ENCODE measurements around the gene ITPK1.

Gene ITPK1

DNA sequence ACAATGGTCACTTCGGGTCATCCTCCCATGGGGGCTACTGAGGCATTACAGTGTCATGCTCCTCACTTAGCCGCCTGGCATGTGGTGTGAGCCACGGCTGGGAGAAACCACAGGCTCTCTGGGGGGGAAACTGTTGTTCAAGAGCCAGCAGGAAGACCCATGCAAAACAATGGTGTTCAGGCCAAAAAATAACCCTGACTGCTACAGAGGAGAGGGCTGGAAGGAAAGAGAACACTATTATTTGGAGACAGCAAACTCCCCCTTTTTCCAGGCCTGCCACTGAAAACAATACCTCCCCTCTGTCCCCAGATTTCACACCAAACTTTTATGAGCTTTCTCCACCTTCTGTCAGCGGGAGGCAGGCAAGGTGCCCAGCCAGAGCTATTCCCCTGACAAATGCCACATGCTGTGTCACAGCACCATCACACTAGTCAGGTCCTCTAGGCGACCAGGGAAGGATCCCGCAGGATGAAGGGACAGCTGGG, 109.1 kb downstream of the ITPK1 start:
- DNase-seq, result no peak

- DNase-seq, result no peak
Measured at GRCh38 chr14:93005838-93006237, 109.9 kb downstream of the ITPK1 start.

DNA sequence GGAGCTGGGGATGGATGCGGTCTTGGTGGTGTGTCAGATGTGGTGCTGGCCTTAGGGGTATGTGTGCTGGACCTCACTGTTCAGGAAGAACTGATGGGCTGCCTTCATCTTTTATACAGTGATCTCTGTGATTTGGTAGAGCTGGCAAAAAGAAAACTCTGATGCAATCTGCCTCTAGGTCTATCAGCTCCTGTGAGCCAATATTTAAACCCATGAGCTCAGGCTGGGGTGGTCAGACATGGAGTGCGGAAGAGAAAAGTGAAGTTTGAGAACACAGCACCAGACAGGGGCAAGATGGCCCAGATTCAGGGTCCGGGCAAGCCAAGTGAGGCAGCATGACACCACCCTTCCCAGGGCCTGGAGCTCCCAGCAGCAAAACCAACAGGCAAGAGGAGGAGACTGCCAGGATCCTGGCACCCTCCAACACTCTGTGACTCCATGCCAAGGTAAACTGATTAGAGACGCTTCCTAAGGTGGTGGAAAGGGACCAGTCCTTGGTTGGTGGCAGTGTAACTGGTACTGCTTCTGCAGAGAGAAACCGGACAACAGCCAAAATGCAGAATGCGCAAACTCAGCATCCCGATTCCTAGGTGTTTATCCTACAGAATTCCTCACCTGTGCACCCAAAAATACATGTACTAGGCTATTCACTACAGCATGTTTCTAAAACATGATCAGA, 110.5 kb downstream of the ITPK1 start:
- no peak for DNase-seq

GRCh38 chr14:93004699-93005082, 111.0 kb downstream of the ITPK1 start:
- no peak for DNase-seq

- no peak for DNase-seq
Measured at GRCh38 chr14:93003945-93004698, 111.6 kb downstream of the ITPK1 start.

GRCh38 chr14:93002851-93003298, 112.8 kb downstream of the ITPK1 start:
- DNase-seq, result no peak

GRCh38 chr14:93002049-93002448, 113.7 kb downstream of the ITPK1 start:
- DNase-seq, result no peak

DNA sequence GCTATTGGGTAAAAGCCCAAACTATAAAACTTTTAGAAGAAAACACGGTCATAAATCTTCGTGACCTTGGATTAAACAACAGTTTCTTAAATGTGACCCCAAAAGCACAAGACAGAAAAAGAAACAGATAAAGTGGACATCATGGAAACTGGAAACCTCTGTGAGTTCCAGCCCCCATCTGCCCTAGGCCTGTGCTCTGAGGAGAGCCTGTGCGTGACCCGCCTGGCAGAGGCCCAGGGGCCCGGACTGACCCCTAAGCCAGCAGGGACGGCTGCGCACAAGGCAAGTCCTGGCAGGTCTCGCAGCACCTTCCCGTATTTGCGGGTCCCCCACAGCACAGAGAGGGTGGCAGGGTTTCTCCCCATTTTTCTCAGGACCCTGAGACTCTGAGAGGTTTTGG, 116.8 kb downstream of the ITPK1 start:
- DNase-seq, result no peak

DNA sequence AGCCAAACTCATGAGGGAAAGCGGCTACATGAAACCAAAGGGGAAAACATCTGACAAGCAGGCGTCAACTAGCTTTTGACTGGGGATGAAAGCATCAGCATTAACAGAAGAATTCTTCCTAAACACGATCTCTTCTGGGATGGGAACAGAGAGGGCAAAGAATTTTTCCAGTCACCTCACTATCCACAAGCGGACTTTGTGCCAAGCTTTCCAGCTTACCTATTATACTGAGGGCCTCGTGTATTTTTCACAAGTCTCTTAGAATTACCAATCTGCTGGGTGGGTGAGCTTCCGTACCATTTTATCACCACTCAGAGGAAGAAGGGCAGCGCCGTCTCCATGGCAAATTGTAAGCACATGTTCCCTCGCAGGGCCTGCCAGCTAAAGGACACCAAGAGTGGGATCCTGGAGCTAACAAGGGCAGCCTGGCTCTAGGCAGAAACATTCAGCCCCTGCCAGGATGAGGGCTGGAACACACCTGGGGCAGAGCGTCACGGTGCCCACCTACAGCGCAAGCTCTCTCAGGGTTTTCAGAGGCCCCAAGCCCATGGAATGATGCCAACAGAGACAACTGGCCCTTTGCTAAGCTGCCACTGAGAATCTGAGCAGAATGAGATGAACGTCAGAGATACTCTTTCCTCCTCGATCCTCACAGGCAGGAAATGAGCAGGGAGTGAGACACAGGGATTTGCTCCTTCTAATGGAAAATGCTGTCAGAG, 118.2 kb downstream of the ITPK1 start:
- no peak for DNase-seq

DNA sequence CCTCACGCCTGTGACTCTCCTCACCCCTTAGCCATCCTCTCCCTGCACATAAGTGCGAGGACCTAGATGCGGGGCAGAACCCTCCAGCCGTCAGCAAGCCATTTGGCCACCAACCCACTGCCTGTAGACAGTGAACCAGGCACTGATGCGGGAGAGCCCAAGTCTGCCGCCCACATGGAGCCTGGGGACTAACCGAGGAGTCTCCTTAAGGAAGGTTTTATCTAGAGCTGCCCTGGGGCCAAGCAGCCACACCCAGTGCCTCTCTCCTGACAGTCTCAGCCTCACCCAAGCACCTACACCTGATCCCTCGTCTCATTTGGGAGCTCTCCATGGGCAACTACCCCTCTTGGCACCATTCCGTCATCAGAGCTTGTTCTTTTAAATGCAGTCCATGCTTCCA, 120.1 kb downstream of the ITPK1 start:
- no peak for DNase-seq

GRCh38 chr14:92994942-92995341, 120.8 kb downstream of the ITPK1 start:
- DNase-seq, result no peak

DNA sequence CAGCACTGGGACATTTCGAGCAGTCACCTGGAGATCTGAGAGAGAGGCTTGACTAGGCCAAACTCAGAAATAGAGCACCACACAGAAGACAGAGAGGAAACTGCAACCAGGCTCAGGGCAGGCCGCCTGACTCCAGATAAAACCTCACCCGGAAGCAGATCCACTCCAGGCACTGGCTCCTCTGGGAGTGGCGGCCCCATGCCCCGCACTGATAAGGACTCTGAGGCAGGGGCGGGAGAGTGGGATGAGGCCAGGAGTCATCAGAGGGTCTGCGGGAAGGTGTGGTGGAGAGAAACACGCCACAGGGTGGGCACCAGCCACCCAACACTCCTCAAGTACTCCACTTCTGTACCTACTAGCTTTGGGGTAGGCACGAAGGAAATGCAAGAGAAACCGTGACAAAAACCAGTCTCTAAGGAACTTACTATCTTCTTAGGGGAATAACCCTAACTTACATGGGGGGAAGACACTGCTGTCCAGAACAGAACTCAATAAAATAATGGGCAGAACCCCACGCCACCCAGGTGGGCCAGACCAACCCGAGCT, 121.5 kb downstream of the ITPK1 start:
- no peak for DNase-seq

DNA sequence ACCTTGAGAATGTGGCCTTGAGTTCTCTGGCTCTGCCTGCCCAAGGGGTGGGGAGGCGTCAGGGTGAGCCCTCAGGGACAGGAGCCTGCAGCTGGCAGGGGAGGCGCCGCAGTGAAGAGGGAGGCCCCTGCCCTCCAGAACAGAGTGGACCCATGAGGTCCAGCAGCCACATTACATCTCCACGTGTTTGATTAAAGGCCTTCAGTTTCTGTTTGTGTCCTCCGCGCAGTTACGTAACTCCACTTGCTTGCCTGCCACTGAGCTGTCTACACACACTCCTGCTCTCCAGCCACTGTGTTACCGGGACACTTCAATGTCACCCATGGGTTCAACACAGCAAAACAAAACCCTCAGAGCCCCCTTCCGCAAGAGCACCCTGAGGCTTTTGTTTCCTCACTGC, 122.4 kb downstream of the ITPK1 start:
- no peak for DNase-seq

- DNase-seq, result no peak
Measured at GRCh38 chr14:92991536-92991935, 124.2 kb downstream of the ITPK1 start.

- no peak for DNase-seq
Measured at GRCh38 chr14:92990456-92991430, 125.0 kb downstream of the ITPK1 start.

DNA sequence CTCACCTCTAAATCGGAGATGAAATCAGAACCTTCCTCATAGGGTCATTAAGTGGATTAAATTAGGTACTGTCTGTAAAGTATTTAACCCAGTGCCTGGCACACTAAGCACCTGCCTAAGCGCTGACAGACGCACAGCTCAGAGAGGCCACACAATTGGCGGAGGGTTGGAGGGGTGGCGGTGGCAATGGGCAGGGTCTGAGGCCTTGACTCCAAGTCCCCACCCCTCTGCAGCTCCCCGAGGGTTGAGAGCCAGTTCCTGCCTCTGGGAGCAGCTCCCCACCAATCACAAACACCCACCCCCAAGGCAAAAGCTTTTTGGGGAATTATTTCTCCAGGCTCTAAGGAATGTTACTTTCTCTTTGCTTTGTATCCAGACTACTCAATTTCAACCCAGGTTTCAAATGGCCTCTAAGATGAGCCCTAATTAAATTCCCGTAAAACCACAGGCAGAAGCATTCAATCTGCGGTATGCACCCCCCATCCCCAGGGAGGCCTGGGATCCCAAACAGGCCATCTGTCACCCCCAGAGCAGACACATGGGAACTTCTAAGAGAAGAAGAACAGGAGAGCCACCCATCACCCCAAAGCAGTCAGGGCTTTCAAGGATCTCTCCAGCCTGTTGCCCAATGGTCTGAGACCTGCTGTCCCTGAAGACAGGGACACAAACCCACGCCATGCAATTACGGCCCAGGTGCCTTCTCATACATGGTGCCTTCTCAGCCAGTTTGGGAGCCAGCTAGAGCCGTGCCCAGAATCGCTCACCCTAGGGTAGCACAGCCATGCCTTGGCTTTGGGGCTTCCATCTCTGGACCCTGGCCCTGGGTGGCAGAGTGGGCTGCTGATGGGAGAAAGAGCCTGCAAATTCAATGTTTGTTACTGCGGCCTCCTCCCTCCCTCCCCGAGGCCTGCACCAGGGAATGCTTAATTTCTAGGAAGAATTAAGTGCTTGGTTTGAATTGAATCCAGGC, 126.7 kb downstream of the ITPK1 start:
- DNase-seq, result no peak

DNA sequence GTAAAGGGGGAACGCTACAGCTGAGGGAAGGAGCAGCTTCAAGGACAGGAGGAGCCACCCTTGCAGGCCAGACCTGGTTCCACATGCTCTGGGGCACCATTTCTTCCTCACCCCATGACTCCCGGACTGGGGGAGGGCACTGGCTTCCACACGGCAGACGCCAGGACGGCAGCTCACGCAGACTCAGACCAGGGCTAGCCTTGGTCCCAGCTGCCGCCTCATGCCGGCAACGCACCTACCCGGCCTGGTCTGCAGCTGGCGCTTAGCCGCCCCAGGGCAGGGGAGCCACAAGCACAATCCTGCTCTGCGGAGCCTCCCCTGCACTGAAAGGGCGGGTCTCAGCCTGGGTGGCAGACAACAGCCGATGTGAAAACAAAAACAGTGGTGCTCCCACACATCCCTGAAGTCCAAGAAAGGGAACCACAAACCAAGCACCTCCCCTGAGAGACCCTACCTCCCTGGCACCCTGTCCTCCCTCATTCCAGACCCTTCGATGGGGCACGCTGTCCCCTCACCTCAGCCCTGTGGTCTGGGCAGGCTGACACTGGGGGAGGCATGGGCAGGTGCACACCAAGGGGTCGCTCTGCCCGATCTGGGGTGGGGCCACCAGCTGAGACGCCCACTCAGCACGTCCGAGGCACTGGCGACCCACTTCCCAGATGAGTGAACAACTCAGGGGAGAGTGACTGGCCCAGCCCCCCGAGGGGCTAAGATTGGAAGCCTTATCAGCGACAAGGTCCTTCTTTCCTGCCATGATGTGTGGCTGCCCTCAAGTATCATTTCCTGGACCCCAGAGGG, 127.8 kb downstream of the ITPK1 start:
- DNase-seq, result no peak

GRCh38 chr14:92987148-92987570, 128.6 kb downstream of the ITPK1 start:
- DNase-seq, result no peak

DNA sequence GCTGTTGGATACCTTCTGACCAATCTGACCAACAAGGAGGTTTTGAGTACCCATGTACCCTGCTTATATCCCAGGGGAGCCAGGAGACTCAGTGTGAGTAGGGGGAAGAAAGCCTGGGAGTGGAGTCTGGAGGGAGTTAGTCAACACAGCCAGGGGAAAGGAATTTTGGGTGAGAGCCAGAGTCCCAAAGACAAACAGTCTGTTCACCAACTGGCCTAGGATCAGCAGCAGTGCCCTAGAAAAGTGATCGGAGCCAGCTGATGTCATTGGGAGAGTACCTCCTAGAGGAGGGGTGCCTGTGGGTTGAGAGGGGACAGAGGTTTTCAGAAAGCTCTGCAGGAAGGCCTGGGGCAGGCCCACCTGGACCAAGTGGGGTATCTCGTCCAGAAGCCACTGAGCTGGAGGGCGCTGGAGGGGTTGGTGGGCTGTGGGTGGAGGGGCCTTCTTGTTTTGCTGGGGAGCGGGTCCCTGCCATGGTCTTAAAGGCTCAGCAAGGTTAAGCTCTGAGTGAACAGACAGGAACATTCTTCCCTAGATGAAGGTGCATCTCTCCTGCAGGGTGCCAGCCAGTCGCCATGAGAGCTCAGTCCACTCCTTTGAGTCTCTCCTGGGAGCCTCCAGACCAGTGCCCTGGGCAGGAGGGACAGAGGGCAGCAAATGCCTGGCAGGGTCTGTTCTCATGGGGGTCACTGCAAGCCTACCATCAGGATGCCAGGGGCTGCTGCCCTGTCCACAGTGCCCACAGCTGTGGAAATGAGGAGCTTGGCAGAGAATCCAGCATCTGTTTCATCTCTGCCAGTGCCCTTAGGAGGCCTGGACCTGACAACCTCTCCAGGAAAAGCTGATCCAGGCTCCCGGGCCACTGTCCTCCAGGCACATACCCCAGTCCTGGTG, 129.2 kb downstream of the ITPK1 start:
- no peak for DNase-seq
